ENCODE results near the gene EPB41L3. TPM values are rescaled to one million over a fixed set of nuclear protein-coding genes. Genes with fewer than 3 reads are reported as not detected.

Gene EPB41L3
- total RNA-seq, 2 donors from 2014 or later, result 25.0 to 182 TPM

- H3K36me3 ChIP-seq, result no peaks in the 10 kb centered on the region
- H3K4me3 ChIP-seq, result no peak overlapping the region
- intact Hi-C loops (cut with DNase I), result no loop called here
- no peak for DNase-seq (ENCODE audit: low spot score)
- TF ChIP-seq POLR2A (IDR thresholded peaks at IDR 0.05), result no peak
- TF ChIP-seq, protein P1, sequence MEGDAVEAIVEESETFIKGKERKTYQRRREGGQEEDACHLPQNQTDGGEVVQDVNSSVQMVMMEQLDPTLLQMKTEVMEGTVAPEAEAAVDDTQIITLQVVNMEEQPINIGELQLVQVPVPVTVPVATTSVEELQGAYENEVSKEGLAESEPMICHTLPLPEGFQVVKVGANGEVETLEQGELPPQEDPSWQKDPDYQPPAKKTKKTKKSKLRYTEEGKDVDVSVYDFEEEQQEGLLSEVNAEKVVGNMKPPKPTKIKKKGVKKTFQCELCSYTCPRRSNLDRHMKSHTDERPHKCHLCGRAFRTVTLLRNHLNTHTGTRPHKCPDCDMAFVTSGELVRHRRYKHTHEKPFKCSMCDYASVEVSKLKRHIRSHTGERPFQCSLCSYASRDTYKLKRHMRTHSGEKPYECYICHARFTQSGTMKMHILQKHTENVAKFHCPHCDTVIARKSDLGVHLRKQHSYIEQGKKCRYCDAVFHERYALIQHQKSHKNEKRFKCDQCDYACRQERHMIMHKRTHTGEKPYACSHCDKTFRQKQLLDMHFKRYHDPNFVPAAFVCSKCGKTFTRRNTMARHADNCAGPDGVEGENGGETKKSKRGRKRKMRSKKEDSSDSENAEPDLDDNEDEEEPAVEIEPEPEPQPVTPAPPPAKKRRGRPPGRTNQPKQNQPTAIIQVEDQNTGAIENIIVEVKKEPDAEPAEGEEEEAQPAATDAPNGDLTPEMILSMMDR (IDR thresholded peaks at IDR 0.05), result no peak
- no peak for TF ChIP-seq POLR2AphosphoS5 (IDR thresholded peaks at IDR 0.05)
- H3K27ac ChIP-seq, result no peak overlapping the region
- no peaks in the 10 kb centered on the region for H3K4me1 ChIP-seq (replicated peaks)
- H3K9me3 ChIP-seq, result no peaks in the 10 kb centered on the region
- 82% methylated on average over 5 of the region's 5 CpGs for WGBS
- no peaks in the 10 kb centered on the region for H3K27me3 ChIP-seq (replicated peaks; ENCODE audit: insufficient read depth)
Measured at GRCh38 chr18:5466256-5466655, 77.5 kb downstream of the EPB41L3 start.

GRCh38 chr18:5464251-5464650, 79.5 kb downstream of the EPB41L3 start:
- TF ChIP-seq POLR2A (IDR thresholded peaks at IDR 0.05), result no peak
- TF ChIP-seq, protein P1 (IDR thresholded peaks at IDR 0.05), result no peak
- no peak for TF ChIP-seq POLR2AphosphoS5 (IDR thresholded peaks at IDR 0.05)
- Histone ChIP-seq H3K9me3 (no peaks in the 10 kb centered on the region), H3K27ac (no peak overlapping the region), H3K4me3 (no peak overlapping the region), H3K36me3 (no peaks in the 10 kb centered on the region), H3K4me1 (replicated peaks) (no peaks in the 10 kb centered on the region), H3K27me3 (replicated peaks; ENCODE audit: insufficient read depth) (no peaks in the 10 kb centered on the region)
- WGBS, result 36% methylated on average over 2 of the region's 2 CpGs
- DNase-seq (ENCODE audit: low spot score), result no peak
- intact Hi-C loops (cut with DNase I), result no loop called here

DNA sequence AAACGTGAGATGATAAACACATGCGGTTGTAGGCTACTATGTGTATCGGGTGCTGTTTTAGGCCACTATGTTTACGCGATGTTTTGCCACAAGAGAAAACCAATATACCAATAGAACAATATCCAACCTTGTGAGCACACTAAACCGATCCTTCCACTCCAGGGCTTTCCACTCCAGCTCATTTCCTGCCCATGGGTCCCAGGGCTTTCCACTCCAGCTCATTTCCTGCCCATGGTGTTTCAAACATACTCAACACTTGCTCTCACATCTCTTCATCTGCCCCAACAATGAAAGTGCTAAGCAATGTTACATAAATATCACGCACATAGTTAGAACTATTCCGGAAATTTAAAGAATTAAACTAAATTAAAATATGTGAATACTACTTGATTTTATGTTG, 80.0 kb downstream of the EPB41L3 start:
- Histone ChIP-seq H3K9me3 (no peaks in the 10 kb centered on the region), H3K4me3 (no peak overlapping the region), H3K36me3 (no peaks in the 10 kb centered on the region), H3K27ac (no peak overlapping the region), H3K4me1 (replicated peaks) (no peaks in the 10 kb centered on the region), H3K27me3 (replicated peaks; ENCODE audit: insufficient read depth) (no peaks in the 10 kb centered on the region)
- intact Hi-C loops (cut with DNase I), result no loop called here
- TF ChIP-seq, protein P1 (IDR thresholded peaks at IDR 0.05), result no peak
- TF ChIP-seq POLR2AphosphoS5 (IDR thresholded peaks at IDR 0.05) (no peak), POLR2A (IDR thresholded peaks at IDR 0.05) (no peak)
- 95% methylated on average over 8 of the region's 8 CpGs for WGBS
- DNase-seq (ENCODE audit: low spot score), result no peak

DNA sequence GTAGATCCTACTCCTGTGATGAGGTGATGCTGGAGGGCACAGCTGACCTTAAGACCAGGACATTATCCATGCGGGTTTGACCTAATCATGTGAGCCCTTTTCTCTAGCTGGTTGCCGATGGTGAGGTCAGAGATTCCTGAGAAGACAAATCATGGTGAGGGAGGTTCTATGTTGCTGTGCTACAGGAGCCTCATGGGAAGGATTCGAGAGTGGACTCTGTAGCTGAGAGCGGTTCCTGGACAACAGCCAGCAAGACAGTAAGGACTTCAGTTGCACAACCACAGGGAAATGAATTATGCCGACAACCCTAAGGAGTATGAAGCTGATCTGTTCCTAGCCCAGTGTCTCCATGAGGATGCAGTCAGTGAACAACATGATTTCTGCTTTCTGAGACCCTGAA, 80.4 kb downstream of the EPB41L3 start:
- Histone ChIP-seq H3K4me3 (no peak overlapping the region), H3K9me3 (no peaks in the 10 kb centered on the region), H3K4me1 (replicated peaks) (no peaks in the 10 kb centered on the region), H3K27me3 (replicated peaks; ENCODE audit: insufficient read depth) (no peaks in the 10 kb centered on the region), H3K27ac (no peak overlapping the region), H3K36me3 (no peaks in the 10 kb centered on the region)
- no peak for DNase-seq (ENCODE audit: low spot score)
- no peak for TF ChIP-seq POLR2AphosphoS5 (IDR thresholded peaks at IDR 0.05)
- no peak for TF ChIP-seq POLR2A (IDR thresholded peaks at IDR 0.05)
- TF ChIP-seq, protein P1 (IDR thresholded peaks at IDR 0.05), result no peak
- 89% methylated on average over 5 of the region's 5 CpGs for WGBS
- intact Hi-C loops (cut with DNase I), result no loop called here

- 92% methylated on average over 4 of the region's 4 CpGs for WGBS
- no peak for DNase-seq (ENCODE audit: low spot score)
- no peaks in the 10 kb centered on the region for H3K27me3 ChIP-seq (replicated peaks; ENCODE audit: insufficient read depth)
- H3K4me1 ChIP-seq (replicated peaks), result no peaks in the 10 kb centered on the region
- H3K4me3 ChIP-seq, result no peak overlapping the region
- no peaks in the 10 kb centered on the region for H3K9me3 ChIP-seq
- H3K36me3 ChIP-seq, result no peaks in the 10 kb centered on the region
- intact Hi-C loops (cut with DNase I), result no loop called here
- H3K27ac ChIP-seq, result no peak overlapping the region
- TF ChIP-seq POLR2AphosphoS5 (IDR thresholded peaks at IDR 0.05) (no peak), POLR2A (IDR thresholded peaks at IDR 0.05) (no peak)
- TF ChIP-seq, protein P1 (IDR thresholded peaks at IDR 0.05), result no peak
Measured at GRCh38 chr18:5462227-5462626, 81.6 kb downstream of the EPB41L3 start.

All from prostate gland (tissue), 2 donors.